MM.1S (cell line): ENCODE measurements around the gene POLE.

Experiments
- CTCF ChIP-seq: fragments of 300-600 bp; sonication (generic); IDR thresholded peaks from 2 replicates; pipeline ENCODE4 v1.5.1; 2016; ENCODE audit warnings: antibody characterized with exemption, low read length, mixed read lengths
- EZH2 ChIP-seq: fragments of 300-600 bp; sonication (generic); optimal IDR thresholded peaks from 2 replicates; pipeline ENCODE3; 2017; ENCODE audit warnings: low read depth, mild to moderate bottlenecking, antibody characterized with exemption, low read length, mixed read lengths
- EZH2phosphoT487 ChIP-seq: fragments of 300-600 bp; sonication (generic); IDR thresholded peaks from 2 replicates; pipeline ENCODE4 v1.6.1; 2018; ENCODE audit warnings: antibody characterized with exemption, low read length

DNA sequence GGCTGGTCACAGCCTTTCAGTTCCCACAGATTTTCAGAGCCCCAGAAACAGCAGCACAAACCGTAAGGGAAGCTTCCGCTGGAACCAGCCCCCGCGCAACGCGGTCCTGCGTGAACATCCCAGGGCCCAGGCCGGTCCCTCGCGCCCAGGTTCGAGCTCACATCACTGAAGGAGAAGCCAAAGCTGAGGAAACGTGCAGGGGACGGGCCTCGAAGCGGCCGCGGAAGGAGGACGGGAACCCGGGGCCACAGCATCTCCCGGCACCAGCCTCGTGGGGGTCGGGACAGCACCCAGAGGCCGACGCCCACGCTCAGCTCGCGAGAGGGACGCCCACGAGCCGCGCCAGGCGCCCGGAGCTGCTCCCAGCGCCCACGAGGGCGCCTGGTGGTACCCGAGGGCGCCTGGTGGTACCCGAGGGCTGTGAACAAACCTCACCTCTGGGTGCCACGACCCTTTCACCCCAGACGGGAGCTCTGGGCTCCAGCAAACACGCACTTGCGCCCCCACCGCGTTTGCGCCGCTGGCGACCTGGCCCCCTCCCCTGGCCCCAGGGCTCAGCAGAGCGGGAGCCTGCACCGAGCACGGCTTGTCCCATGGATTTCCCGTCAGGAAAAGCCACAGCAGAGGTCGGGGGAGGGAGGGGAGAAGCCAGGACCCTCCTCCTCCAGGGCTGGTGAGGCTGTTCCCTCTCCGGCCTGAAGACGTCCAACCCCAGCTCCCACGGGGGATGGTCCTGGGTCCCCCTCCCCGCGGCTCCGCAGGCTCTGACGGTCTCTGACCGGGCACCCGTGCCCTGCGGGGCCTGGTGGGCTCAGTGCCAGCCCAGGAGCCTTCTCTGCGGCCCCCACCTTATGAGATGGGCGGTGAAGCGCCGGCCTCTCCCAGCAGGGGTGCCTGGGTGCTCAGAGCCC is 83.6 kb downstream of the POLE start:
- TF ChIP-seq EZH2phosphoT487 (no peak), CTCF (no peak), EZH2 (no peak)
